Right cardiac atrium (tissue), 5 donors: ENCODE measurements around the gene PIAS1. TPM values are rescaled to one million over a fixed set of nuclear protein-coding genes. Genes with fewer than 3 reads are reported as not detected.
A peak's percentile ranks its signal among the peaks of the same experiment; 100 is the strongest.
"Not testable (repeated sequence)": the region's sequence is repeated elsewhere in the genome, so short reads cannot be mapped to it uniquely, and the experiment has no call there.

Experiments
- ATAC-seq, 2 donors: fragments of 200-7000 bp; cut with Tn5 transposase; one replicate each; pipeline versions ENCODE4 v1.8.0 to v1.9.1; 2020; ENCODE audit warnings: moderate library complexity in 2 of 2, mild to moderate bottlenecking in 1 of 2
- DNase-seq, 3 donors: peaks; one replicate each; pipeline ENCODE4 v3.0.0-alpha.2; 2020
- H3K27ac ChIP-seq: one replicate; pipeline ENCODE4 v1.5.1; 2013; ENCODE audit warnings: mild to moderate bottlenecking, low read length, control low read depth, moderate library complexity
- H3K27me3 ChIP-seq: one replicate; pipeline ENCODE4 v1.6.1; 2013; ENCODE audit not compliant: control insufficient read depth, insufficient read depth
- H3K4me1 ChIP-seq: one replicate; pipeline ENCODE4 v1.6.1; 2013; ENCODE audit warnings: low read length; ENCODE audit not compliant: control insufficient read depth, insufficient read depth
- H3K4me3 ChIP-seq: one replicate; pipeline ENCODE4 v1.5.1; 2013; ENCODE audit warnings: low read length, control low read depth
- H3K9me3 ChIP-seq: one replicate; pipeline ENCODE4 v1.6.1; 2013; ENCODE audit warnings: low read length; ENCODE audit not compliant: control insufficient read depth
- WGBS: extraction: QIAGEN DNeasy Blood & Tissue Kit; methylation state at CpG from one replicate; pipeline ENCODE4 v1.1.7; 2013; 5-methylcytosine and 5-hydroxymethylcytosine counted together
- intact Hi-C, 4 donors: fragments of 100-400 bp; cut with DNase I; formaldehyde crosslinking; loops; one replicate each; pipeline versions ENCODE4 v1.11.0 to v1.14.0; 2022 to 2023
- polyA plus RNA-seq: library from polyadenylated mRNA; stranded (reverse); fragments of 200-250 nt; gene quantifications from one replicate; pipeline ENCODE4 v1.2.3, GENCODE V29; 2013
- total RNA-seq, 4 donors: library from RNA; stranded (reverse); fragmentation: NEBNext Ultra II Directional; extraction: Animal tissue kit (Norgen Biotek cat#: 25700); gene quantifications; one replicate each; pipeline ENCODE4 v1.2.1, GENCODE V29; 2021
- donor health status: healthy with polysubstance abuse.
- donor health status: DM: no; HTN: yes; CAD: no.
- donor health status: DM: no; HTN: no; CAD: no.
- donor health status: DM: no; HTN: yes; CAD: no; lungs with severe emphysema.
- donor health status: DM: yes; HTN: yes; CAD: no.

The PIAS1 gene
- total and polyA plus RNA-seq, 5 donors = 8.7 to 38.2 (median 34.7) TPM

GRCh38 chr15:68054628-68055223 lies 611 bp downstream of the PIAS1 start:
- peak; percentile 69 to 78 for ATAC-seq
- peak; percentile 61 to 88 (median 83) for DNase-seq
- WGBS = under 1% methylated on average over 33 of the region's 33 CpGs
- Histone ChIP-seq H3K27me3 (no peaks in the 10 kb centered on the region), H3K4me1 (peaks cover 5% of the 10 kb centered on the region), H3K27ac (peak overlapping the region; percentile 92), H3K4me3 (peak overlapping the region; percentile 98), H3K9me3 (no peaks in the 10 kb centered on the region)
- intact Hi-C loops = loop anchor here in 3 of 4 donors (5.0 to 10.0 kb wide), 2 partner anchors 100 to 192 kb away; no protein-coding TSS in a partner anchor

- Histone ChIP-seq H3K4me1 (peaks cover 5% of the 10 kb centered on the region), H3K9me3 (no peaks in the 10 kb centered on the region), H3K27me3 (no peaks in the 10 kb centered on the region), H3K4me3 (peak overlapping the region; percentile 98), H3K27ac (peak overlapping the region; percentile 92)
- WGBS = under 1% methylated on average over 15 of the region's 15 CpGs
- intact Hi-C loops = loop anchor here in 2 of 4 donors (10.0 kb wide), 1 partner anchor 100 kb away; no protein-coding TSS in a partner anchor
- DNase-seq (no peak), ATAC-seq (peak in 1 of 2 donors; percentile 14)
Observed at GRCh38 chr15:68055224-68055705, 1.1 kb downstream of the PIAS1 start.

- Histone ChIP-seq H3K9me3 (no peaks in the 10 kb centered on the region), H3K4me3 (peak overlapping the region; percentile 98), H3K4me1 (peaks cover 5% of the 10 kb centered on the region), H3K27ac (no peak overlapping the region), H3K27me3 (no peaks in the 10 kb centered on the region)
- 42% methylated on average over 5 of the region's 5 CpGs for WGBS
- intact Hi-C loops = loop anchor here in 2 of 4 donors (10.0 kb wide), 1 partner anchor 99 kb away; no protein-coding TSS in a partner anchor
- ATAC-seq (no peak), DNase-seq (no peak)
Observed at GRCh38 chr15:68056097-68056865, 2.2 kb downstream of the PIAS1 start.

GRCh38 chr15:68057034-68057433 lies 2.9 kb downstream of the PIAS1 start:
- H3K27ac ChIP-seq = no peak overlapping the region
- no peaks in the 10 kb centered on the region for H3K9me3 ChIP-seq
- no peak overlapping the region for H3K4me3 ChIP-seq
- intact Hi-C loops = loop anchor here in 2 of 4 donors (10.0 kb wide), 1 partner anchor 98 kb away; no protein-coding TSS in a partner anchor
- no peak for ATAC-seq
- no peak for DNase-seq
- H3K4me1 ChIP-seq = peaks cover 5% of the 10 kb centered on the region
- H3K27me3 ChIP-seq = no peaks in the 10 kb centered on the region

GRCh38 chr15:68057758-68058157 lies 3.6 kb downstream of the PIAS1 start:
- Histone ChIP-seq H3K27ac (no peak overlapping the region), H3K9me3 (no peaks in the 10 kb centered on the region), H3K4me1 (peaks cover 5% of the 10 kb centered on the region), H3K27me3 (no peaks in the 10 kb centered on the region), H3K4me3 (no peak overlapping the region)
- 79% methylated on average over 6 of the region's 6 CpGs for WGBS
- DNase-seq (no peak), ATAC-seq (no peak)
- intact Hi-C loops = loop anchor here in 2 of 4 donors (10.0 kb wide), 1 partner anchor 97 kb away; no protein-coding TSS in a partner anchor

- not testable (repeated sequence) for H3K9me3 ChIP-seq, ATAC-seq, H3K4me1 ChIP-seq, H3K27ac ChIP-seq, DNase-seq, H3K4me3 ChIP-seq, H3K27me3 ChIP-seq
- WGBS = 98% methylated on average over 21 of the region's 21 CpGs
- intact Hi-C loops = loop anchor here in 2 of 4 donors (10.0 kb wide), 1 partner anchor 96 kb away; no protein-coding TSS in a partner anchor
Observed at GRCh38 chr15:68058970-68059369, 4.9 kb downstream of the PIAS1 start.

- H3K4me1 ChIP-seq = peaks cover 5% of the 10 kb centered on the region
- intact Hi-C loops = loop anchor here in 2 of 4 donors (10.0 kb wide), 1 partner anchor 95 kb away; no protein-coding TSS in a partner anchor
Observed at GRCh38 chr15:68059630-68060029, 5.5 kb downstream of the PIAS1 start.

GRCh38 chr15:68061171-68061570 lies 7.1 kb downstream of the PIAS1 start:
- Histone ChIP-seq H3K9me3 (no peaks in the 10 kb centered on the region), H3K27me3 (no peaks in the 10 kb centered on the region), H3K4me3 (no peak overlapping the region), H3K4me1 (peaks cover 7% of the 10 kb centered on the region), H3K27ac (no peak overlapping the region)
- 80% methylated on average over 2 of the region's 2 CpGs for WGBS
- DNase-seq = no peak
- intact Hi-C loops = no loop called here
- ATAC-seq = no peak

More at GRCh38 chr15:68059630-68060029, 5.5 kb downstream of the PIAS1 start:
- no peak overlapping the region for H3K27ac ChIP-seq
- no peaks in the 10 kb centered on the region for H3K9me3 ChIP-seq
- DNase-seq (no peak), ATAC-seq (no peak)
- no peak overlapping the region for H3K4me3 ChIP-seq
- no peaks in the 10 kb centered on the region for H3K27me3 ChIP-seq
- 97% methylated on average over 6 of the region's 6 CpGs for WGBS

GRCh38 chr15:68061602-68062001 lies 7.5 kb downstream of the PIAS1 start:
- no peaks in the 10 kb centered on the region for H3K9me3 ChIP-seq
- no peaks in the 10 kb centered on the region for H3K27me3 ChIP-seq
- no peak for ATAC-seq
- no peak overlapping the region for H3K4me3 ChIP-seq
- H3K27ac ChIP-seq = no peak overlapping the region
- intact Hi-C loops = no loop called here
- H3K4me1 ChIP-seq = peaks cover 7% of the 10 kb centered on the region
- 78% methylated on average over 5 of the region's 5 CpGs for WGBS
- DNase-seq = no peak

GRCh38 chr15:68062214-68062613 lies 8.1 kb downstream of the PIAS1 start:
- intact Hi-C loops = no loop called here
- no peak for DNase-seq
- Histone ChIP-seq H3K9me3 (no peaks in the 10 kb centered on the region), H3K4me1 (peaks cover 10% of the 10 kb centered on the region), H3K4me3 (no peak overlapping the region), H3K27me3 (no peaks in the 10 kb centered on the region), H3K27ac (no peak overlapping the region)
- ATAC-seq = no peak
- 58% methylated on average over 3 of the region's 3 CpGs for WGBS

GRCh38 chr15:68062946-68063465 lies 8.9 kb downstream of the PIAS1 start:
- Histone ChIP-seq H3K4me3 (no peak overlapping the region), H3K9me3 (no peaks in the 10 kb centered on the region), H3K27me3 (no peaks in the 10 kb centered on the region), H3K4me1 (peaks cover 8% of the 10 kb centered on the region), H3K27ac (no peak overlapping the region)
- ATAC-seq = no peak
- intact Hi-C loops = no loop called here
- DNase-seq = no peak
